GM12874 (cell line): Measurements from ENCODE around the gene TRAPPC11.
A peak's percentile ranks its signal among the peaks of the same experiment; 100 is the strongest.

ENCODE experiments used
- TF ChIP-seq, protein P1 (sequence below): IDR thresholded peaks from 2 replicates; pipeline ENCODE4 v1.5.1; 2011; ENCODE audit warnings: low read depth, mild to moderate bottlenecking, control low read depth, low read length, moderate library complexity; ENCODE audit not compliant: insufficient read depth

The TRAPPC11 gene

DNA sequence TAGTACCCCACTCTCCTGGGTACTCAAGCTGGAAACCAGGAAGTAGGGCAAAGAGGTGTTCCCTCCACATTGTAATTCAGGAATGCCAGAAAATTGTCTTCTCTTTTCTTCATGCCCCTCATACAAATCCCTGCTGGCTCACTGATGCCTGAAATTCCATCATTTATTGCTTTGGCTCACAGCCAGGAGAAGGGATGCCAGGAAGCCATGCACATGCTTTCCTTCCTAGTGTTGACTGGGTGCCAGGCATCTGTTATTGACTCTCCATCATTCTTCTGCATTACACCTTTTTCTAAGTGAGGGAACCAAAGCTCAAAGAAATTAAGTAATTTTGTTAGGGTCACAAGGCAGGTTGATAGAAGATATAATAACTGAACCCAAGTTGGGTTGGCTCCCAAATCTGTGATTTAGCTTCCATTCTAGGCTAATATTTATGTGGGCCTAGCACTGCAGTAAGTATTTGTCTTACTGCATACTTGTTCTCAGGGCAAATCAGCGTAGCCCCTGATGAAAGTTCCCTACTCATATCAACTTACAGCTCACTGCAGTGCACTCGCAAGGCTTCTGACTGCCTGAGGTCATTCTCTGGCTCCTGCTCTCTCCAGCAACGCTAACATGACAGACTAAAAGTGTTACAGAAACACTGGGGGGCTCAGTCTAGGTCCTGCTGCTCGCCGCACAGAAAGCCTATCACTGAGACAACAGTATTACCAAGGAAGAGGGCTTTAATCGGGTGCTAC lies 89.0 kb downstream of the TRAPPC11 start:
- TF ChIP-seq, protein P1, sequence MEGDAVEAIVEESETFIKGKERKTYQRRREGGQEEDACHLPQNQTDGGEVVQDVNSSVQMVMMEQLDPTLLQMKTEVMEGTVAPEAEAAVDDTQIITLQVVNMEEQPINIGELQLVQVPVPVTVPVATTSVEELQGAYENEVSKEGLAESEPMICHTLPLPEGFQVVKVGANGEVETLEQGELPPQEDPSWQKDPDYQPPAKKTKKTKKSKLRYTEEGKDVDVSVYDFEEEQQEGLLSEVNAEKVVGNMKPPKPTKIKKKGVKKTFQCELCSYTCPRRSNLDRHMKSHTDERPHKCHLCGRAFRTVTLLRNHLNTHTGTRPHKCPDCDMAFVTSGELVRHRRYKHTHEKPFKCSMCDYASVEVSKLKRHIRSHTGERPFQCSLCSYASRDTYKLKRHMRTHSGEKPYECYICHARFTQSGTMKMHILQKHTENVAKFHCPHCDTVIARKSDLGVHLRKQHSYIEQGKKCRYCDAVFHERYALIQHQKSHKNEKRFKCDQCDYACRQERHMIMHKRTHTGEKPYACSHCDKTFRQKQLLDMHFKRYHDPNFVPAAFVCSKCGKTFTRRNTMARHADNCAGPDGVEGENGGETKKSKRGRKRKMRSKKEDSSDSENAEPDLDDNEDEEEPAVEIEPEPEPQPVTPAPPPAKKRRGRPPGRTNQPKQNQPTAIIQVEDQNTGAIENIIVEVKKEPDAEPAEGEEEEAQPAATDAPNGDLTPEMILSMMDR, result no peak

DNA sequence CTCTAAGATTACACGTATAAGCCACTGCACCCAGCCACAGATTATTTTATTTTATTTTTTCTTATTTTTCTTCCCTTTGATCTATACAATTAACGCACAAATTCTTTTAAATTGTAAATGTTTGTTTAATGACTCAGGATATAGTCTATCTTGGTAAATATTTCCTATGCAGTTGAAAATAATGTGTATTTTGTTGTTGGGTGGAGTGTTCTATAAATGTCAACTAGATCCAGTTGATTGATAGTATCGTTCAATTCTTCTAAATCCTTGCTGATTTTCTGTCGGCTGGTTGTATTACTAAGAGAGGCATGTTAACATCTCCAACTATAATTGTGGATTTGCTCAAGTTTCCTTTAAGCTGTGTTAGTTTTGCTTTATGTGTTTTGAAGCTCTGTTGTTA lies 92.0 kb downstream of the TRAPPC11 start:
- TF ChIP-seq, protein P1, result no peak

DNA sequence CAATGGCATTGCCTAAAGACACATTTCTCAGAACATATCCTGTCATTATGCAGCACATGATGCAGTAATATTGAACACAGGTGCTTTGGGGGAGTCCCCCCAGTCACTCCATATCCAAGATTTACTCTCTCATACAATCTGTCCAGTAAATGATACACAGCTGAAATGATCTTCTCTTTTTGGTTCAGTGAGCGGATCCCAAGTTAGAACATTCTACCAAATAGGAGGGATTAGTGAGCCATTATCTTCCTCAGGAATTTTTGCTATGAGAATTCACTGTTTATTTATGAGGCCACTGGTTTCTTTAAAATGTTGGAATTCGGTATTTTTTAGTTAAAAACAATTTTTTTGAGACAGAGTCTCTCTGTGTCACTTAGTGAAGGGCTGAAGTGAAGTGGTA lies 96.5 kb downstream of the TRAPPC11 start:
- TF ChIP-seq, protein P1, result no peak

DNA sequence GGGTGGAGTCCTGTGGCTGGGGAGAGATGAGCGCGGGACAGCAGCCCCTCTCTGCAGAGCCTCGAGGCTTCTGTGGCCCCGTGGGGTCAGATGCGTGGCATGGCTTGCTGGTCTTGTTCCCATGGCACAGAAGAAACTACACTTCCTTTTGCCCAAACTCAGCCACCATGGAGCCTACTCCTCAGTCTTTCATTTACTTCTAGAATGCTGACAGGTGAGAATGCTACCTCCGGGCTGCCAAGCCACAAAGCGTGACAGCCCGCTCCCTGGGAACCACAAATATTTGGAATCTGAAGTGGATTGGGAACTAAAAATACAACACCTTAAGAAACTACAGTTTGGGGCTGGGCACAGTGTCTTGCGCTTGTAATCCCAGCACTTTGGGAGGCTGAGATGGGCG lies 98.0 kb downstream of the TRAPPC11 start:
- TF ChIP-seq, protein P1, result no peak

DNA sequence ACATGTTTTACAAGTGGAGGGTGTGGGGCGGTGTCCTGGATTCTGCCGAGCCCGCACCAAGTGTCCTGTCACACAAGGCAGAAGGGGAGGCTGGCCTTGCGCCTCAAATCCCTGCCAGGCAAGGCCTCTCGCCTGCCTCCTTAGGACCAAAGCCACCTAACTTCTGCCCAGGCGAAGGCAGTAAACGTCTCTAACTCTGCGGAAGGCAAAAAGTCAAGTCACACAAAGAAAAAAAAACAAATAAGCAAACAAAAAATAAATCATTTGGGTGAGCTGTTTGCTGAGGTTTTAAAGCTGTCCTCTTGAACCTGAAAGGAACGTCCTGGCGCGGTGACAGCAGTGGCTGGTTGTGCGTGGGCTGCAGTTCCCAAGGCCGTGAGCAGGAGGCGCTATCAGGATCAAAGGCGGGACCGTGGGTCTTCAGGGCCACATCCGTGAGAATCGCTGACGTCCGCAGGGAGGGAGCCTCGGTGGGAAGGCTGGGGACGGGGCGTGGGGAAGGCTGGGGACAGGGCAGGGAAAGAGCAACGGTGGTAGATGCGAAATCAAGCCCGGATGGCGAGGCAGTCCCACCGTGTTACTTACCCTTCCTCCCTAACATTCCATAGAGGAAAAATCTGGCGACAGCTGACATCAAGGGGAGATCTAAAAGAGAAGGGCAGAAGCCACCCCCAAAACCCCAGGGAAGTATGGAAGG lies 99.1 kb downstream of the TRAPPC11 start:
- TF ChIP-seq, protein P1, result peak; percentile 18; the same call in 1 of the 2 replicates

DNA sequence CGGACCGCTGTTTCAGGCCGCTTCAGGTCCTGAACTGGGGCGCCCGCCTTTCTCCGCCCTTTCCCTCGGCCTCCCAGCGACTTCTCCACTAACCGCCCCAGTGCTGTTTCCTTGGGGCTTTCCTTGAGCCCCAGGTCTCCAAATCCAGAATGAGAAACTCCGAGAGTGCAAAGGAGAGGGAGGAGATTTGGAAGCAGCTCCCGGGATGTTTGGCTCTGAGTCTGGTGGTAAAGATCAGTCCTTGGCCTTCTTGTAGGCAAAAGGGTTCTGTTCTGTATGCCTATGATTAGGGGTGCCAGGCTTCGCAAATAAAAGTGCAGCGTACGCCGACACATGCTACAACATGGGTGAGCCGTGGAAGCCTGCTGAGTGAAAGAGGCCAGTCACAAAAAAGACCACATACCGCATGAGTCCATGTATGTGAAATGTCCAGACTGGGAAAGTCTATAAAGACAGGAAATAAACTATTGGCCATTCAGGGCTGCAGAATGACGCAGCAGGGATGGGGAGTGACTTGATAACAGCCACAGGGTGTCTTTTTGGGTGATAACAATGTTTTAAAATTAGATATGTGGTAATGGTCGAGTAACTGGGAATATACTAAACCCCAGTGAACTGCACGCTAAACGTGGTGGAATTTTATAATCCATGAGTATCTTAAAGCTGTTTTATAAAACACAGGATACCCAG lies 99.8 kb downstream of the TRAPPC11 start:
- TF ChIP-seq, protein P1, result no peak

DNA sequence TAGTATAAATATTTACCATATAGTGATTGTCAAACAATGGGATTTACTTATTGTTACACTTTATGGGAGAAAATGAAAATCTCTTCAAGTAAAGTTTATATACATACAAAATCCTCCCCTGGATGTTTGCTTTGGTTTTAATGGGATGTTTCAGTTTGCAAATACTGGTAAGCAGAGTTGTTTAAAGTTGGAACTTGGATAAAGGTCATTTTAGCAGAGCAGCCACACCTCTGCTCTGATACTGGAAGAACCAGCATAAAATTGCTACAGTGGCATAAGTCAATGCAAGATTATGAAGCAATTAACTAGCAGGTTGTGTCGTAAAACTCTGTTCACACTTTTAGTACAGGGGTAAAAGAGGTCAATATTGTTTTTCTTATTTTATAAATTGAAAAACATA lies 101.2 kb downstream of the TRAPPC11 start:
- TF ChIP-seq, protein P1, result no peak
